Skeletal muscle satellite cell (primary cell): ENCODE measurements around the gene MOSPD3. TPM values are rescaled to one million over a fixed set of nuclear protein-coding genes. Genes with fewer than 3 reads are reported as not detected.
"Not testable (repeated sequence)": the region's sequence is repeated elsewhere in the genome, so short reads cannot be mapped to it uniquely, and the experiment has no call there.

Experiments used
- H3K27me3 ChIP-seq: 2 replicates; pipeline ENCODE4 v1.7.0; 2013; ENCODE audit warnings: low read length; ENCODE audit not compliant: control insufficient read depth, insufficient read depth
- H3K36me3 ChIP-seq: 2 replicates; pipeline ENCODE4 v1.7.0; 2013; ENCODE audit warnings: mild to moderate bottlenecking, control low read depth, low read length; ENCODE audit not compliant: insufficient read depth
- H3K4me1 ChIP-seq: 2 replicates; pipeline ENCODE4 v1.7.0; 2013; ENCODE audit warnings: low read length; ENCODE audit not compliant: control insufficient read depth, insufficient read depth
- H3K4me2 ChIP-seq: 2 replicates; pipeline ENCODE4 v1.7.0; 2013; ENCODE audit warnings: mild to moderate bottlenecking, low read length
- H3K4me3 ChIP-seq: 2 replicates; pipeline ENCODE4 v1.7.0; 2013; ENCODE audit warnings: low read length
- H3K9ac ChIP-seq: 2 replicates; pipeline ENCODE4 v1.7.0; 2013; ENCODE audit warnings: mild to moderate bottlenecking, low read depth, low read length, moderate library complexity
- H3K9me3 ChIP-seq: replicated peaks from 2 replicates; pipeline ENCODE4 v1.7.0; 2013; ENCODE audit warnings: mild to moderate bottlenecking, control low read depth, low read length
- total RNA-seq: library from RNA; depleted of rRNA; stranded (reverse); fragments of >200 nt; gene quantifications from 2 replicates; pipeline ENCODE4 v1.2.3, GENCODE V29; 2012; rRNA removed

The MOSPD3 gene, protein sequence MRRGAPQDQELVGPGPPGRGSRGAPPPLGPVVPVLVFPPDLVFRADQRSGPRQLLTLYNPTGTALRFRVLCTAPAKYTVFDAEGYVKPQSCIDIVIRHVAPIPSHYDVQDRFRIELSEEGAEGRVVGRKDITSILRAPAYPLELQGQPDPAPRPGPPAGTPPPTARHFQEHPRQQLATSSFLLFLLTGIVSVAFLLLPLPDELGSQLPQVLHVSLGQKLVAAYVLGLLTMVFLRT
- 6.6 and 10.1 TPM in 2 replicates for total RNA-seq

DNA sequence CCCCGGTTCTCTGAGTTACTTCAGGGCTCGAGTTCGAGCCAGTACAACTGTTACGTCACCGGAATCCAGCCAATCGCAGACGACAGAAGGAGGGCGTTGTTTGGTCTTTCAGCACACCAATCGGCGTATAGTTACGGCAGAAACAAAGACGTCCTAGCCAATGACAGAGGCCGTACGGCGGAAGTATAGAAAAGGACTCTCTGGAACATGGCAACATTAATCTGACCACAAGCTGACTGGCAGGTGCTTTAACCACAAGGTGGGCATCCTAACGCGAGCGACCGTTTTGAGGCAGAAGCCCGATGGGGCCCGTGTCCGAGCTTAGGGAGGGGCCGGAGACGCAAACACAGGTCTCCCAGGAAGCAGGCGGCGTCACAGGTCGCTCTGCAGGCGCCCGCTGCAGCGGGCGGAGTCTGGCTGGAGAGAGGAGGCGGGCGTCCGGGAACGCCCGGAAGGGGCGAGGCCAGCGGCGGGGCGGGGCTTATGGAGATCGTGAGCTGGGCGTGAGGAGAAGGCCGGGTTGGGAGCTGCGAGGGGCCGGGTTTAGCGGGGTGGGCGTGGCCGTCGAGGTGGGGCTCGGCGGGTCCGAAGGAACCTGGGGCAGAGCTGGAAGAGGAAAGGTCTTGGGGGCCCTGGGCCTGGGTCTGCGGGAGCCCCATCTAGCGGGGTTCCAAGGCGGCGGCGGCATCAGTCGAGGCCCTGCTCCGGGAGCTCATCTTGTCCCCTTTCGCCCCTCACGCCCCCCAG lies at the start of gene MOSPD3:
TSS of gene MOSPD3 (plus strand) at position 558 of the 747 bp plus-strand sequence. CDS start 252 bp downstream, outside the sequence.
- no peaks in the 10 kb centered on the region for H3K36me3 ChIP-seq
- H3K27me3 ChIP-seq = no peaks in the 10 kb centered on the region
- H3K9me3 ChIP-seq = no peaks in the 10 kb centered on the region
- peak within 1 kb of the TSS; percentile 73 for H3K9ac ChIP-seq
- peak within 1 kb of the TSS; percentile 75 for H3K4me3 ChIP-seq
- peak within 1 kb of the TSS; percentile 78 for H3K4me2 ChIP-seq
- H3K4me1 ChIP-seq = peaks cover 14% of the 10 kb centered on the region

DNA sequence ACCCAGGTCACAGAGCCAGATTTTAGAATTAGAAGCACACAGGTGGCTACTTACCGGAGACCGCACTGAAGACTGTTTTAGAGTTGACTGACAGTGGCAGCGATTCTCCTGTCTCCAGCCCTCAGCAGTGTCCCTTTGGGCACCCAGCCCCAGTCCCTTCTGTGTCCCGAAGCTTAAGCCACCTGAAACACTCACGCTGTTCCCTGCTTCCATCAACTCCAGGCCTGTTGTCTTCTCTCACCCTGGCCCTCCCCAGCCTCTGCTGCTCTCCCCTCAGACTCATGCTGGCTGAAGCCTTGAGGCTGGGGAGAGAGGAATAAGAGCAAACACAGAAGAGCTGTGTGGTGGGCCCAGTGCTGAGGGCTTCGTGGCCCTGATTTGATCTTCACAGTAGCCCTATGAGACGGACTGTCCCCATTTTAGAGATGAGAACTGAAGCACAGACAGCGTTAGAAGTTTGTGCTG lies 49.2 kb upstream of the MOSPD3 start:
- Histone ChIP-seq H3K9me3 (no peaks in the 10 kb centered on the region), H3K27me3 (no peaks in the 10 kb centered on the region), H3K36me3 (peaks cover 21% of the 10 kb centered on the region), H3K9ac (no peak overlapping the region), H3K4me1 (peaks cover 6% of the 10 kb centered on the region), H3K4me2 (no peak overlapping the region), H3K4me3 (no peak overlapping the region)

DNA sequence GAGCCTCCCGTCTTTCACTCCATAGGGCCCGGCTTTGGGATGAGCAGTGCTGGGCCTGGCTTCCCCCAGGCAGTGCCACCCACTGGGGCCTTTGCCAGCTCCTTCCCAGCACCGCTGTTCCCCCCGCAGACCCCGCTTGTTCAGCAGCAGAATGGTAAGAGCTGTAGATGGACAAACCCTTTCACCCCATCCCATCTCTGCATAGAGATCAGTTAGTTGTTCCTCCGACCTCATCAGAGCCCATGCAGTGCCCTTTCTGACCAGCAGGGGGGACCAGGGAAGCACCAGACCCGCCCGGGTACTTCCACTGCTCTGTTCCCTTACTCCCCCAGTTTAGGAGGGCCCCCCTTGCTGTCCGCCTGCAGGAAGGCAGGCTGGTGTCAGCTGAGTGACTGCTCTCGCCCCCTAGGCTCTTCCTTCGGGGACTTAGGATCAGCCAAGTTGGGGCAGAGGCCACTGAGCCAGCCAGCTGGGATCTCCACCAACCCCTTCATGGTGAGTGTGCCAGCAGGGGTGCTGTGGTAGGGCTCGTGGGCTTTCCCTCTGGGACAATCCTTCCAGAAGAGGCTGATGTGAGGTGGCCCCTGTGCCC lies 48.4 kb upstream of the MOSPD3 start:
- H3K27me3 ChIP-seq = no peaks in the 10 kb centered on the region
- H3K9ac ChIP-seq = no peak overlapping the region
- no peak overlapping the region for H3K4me2 ChIP-seq
- H3K4me3 ChIP-seq = no peak overlapping the region
- no peaks in the 10 kb centered on the region for H3K9me3 ChIP-seq
- H3K36me3 ChIP-seq = peaks cover 20% of the 10 kb centered on the region
- peaks cover 6% of the 10 kb centered on the region for H3K4me1 ChIP-seq

DNA sequence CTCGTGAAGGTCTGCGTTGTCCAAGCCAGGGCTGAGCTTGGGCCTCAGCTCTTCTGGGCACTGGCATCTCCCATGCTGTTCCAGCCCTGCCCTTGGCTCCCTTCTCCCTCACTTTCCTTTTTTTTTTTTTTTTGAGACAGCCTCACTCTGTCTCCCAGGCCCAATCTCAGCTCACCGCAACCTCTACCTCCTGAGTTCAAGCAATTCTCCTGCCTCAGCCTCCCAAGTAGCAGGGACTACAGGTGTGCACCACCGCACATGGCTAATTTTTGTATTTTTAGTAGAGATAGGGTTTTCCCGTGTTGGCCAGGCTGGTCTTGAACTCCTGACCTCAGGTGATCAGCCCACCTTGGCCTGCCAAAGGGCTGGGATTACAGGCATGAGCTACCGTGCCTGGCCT lies 47.9 kb upstream of the MOSPD3 start:
- not testable (repeated sequence) for H3K4me1 ChIP-seq, H3K9ac ChIP-seq, H3K27me3 ChIP-seq, H3K4me2 ChIP-seq, H3K4me3 ChIP-seq, H3K9me3 ChIP-seq
- H3K36me3 ChIP-seq = peaks cover 20% of the 10 kb centered on the region

DNA sequence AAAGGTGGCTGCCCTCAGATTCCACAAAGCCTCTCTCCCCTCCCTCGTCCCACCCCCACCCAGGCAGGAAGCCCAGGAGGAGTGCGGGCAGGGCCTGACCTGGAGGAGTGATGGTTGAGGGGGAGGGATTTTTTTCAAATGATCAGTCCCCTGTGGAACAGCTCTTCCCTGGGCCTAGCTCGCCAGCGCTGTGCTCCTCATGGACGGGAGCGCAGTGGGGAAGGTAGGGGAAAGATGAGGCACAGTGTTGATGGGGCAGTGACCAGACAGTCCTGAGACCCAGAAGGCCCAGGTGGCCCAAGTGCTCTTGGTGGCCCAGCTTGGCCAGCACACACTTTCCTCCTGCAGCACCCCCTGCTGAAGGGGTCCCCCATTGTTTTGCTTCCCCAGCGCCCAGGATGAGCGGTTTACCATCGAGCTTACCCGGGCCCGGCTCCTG lies 47.2 kb upstream of the MOSPD3 start:
- H3K4me2 ChIP-seq = no peak overlapping the region
- no peak overlapping the region for H3K9ac ChIP-seq
- no peaks in the 10 kb centered on the region for H3K27me3 ChIP-seq
- H3K9me3 ChIP-seq = no peaks in the 10 kb centered on the region
- no peak overlapping the region for H3K4me3 ChIP-seq
- peaks cover 20% of the 10 kb centered on the region for H3K36me3 ChIP-seq
- peaks cover 14% of the 10 kb centered on the region for H3K4me1 ChIP-seq

DNA sequence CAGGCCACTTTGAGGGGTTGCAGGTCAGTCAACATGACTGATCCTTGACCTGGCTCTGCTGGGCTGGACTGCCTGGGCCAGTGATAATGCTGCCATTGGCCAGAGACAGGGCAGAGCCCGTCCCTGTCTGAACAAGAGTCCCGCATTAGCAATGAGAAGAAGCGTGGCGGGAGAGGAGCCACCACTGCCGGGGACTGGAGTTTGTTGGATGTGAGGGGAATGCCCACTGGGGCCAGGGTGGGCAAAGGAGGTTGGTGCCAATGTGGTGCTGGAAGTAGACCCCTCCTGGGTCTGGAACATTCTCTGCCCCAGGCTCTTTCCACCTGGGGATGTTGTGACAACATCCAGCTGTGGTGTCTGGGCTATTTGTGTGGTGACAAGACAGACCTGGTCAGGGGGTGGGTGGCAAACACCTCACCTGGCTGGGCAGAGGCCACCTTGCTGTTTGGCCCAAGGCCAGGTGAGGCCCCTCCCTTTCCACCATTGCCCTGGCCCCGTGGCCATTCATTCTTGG lies 46.3 kb upstream of the MOSPD3 start:
- no peak overlapping the region for H3K4me3 ChIP-seq
- H3K9me3 ChIP-seq = no peaks in the 10 kb centered on the region
- peaks cover 20% of the 10 kb centered on the region for H3K36me3 ChIP-seq
- H3K4me2 ChIP-seq = no peak overlapping the region
- H3K4me1 ChIP-seq = peaks cover 17% of the 10 kb centered on the region
- no peaks in the 10 kb centered on the region for H3K27me3 ChIP-seq
- H3K9ac ChIP-seq = no peak overlapping the region

DNA sequence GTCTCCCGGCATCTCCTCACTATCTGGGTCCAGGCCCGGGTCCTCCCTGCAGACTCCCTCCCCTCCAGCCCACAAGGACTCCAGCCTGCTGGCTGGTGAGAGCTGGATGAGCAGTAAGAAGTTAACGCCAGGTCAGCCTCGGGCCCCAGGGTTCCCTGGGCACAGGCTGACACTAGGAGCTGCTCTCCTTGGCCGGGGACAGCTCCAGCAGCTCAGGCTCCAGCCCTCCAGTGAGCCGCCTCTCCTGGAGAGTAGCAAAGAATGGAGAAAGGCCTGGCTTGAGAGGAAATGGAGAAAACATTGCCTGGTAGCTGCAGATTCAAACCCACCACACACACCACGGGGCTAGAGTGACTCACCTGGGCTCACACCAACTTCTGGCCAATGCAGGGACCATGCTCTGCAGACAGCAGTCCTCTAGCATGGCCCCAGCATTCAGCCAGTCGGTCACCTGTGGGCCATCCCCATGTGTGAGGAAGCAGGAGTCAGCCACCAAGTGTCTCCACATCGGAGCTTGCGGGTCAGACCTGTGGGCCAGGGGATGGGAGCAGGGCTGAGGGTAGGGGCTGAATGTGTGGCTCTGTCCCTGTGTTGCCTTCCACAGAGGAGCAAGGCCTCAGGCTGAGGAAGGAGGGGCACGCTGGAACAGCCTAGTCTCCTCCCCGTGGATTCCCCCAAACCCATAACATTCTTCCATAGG lies 45.2 kb upstream of the MOSPD3 start:
- Histone ChIP-seq H3K36me3 (peaks cover 13% of the 10 kb centered on the region), H3K4me1 (peaks cover 17% of the 10 kb centered on the region), H3K4me2 (no peak overlapping the region), H3K9ac (no peak overlapping the region), H3K4me3 (no peak overlapping the region), H3K9me3 (no peaks in the 10 kb centered on the region), H3K27me3 (no peaks in the 10 kb centered on the region)

DNA sequence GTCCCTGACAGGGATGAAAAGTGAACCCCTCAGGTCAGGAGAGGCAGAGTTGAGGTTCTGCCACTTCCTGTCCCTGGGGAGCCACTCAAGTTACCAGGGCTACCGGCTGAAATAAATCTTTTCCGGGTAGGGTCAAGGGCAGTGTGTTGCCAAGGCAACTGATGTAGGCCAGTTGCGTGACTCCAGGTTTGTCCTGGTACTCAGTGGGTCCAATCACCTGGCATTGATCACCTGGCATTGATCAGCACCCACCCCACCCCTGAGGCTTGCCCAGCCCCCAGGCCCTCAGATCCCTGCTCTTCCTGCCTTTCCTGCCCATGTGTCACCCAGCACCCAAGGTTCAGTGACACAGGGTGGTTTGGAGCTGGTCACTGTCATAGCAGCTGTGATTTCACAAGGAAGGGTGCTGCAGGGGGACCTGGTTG lies 44.6 kb upstream of the MOSPD3 start:
- H3K4me1 ChIP-seq = peaks cover 17% of the 10 kb centered on the region
- H3K9ac ChIP-seq = no peak overlapping the region
- H3K4me2 ChIP-seq = no peak overlapping the region
- H3K27me3 ChIP-seq = no peaks in the 10 kb centered on the region
- H3K36me3 ChIP-seq = peaks cover 12% of the 10 kb centered on the region
- H3K9me3 ChIP-seq = no peaks in the 10 kb centered on the region
- H3K4me3 ChIP-seq = no peak overlapping the region

DNA sequence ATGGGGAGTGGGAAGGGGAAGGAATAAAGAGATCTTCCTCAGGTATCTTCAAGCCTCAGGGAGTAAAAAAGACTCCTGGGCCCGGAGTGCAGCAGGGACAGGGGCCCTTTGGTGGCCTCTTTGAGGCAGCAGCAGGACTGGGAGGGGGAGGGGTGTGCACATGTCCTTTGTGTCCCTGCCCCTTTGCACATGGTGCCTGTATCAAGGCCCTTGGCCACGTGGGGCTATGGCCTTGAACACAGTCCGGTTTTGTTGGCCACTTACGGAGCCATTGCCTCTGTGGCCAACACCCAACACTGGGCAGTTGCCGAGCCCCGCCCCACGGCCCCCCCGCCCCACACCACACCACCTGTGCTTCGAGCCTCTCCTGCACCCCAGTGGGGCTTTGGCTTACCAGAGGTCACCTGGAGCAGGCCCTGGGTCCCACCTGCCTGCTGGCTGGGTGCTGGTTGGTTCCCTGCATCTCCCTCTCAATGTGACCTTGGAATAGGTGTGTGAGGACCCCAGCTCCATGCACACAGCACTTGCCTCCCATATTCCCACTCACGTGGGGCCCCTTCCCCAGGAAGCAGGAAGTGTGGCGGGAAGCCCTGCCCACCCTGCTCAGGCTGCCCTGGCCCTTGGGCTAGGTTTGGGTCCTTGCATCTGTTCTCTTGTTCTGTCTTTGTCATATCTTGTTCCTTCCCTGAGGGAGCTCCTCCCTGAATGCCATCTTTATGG lies 44.0 kb upstream of the MOSPD3 start:
- H3K9me3 ChIP-seq = no peaks in the 10 kb centered on the region
- H3K9ac ChIP-seq = no peak overlapping the region
- peaks cover 7% of the 10 kb centered on the region for H3K36me3 ChIP-seq
- H3K4me1 ChIP-seq = peaks cover 17% of the 10 kb centered on the region
- no peak overlapping the region for H3K4me3 ChIP-seq
- no peak overlapping the region for H3K4me2 ChIP-seq
- no peaks in the 10 kb centered on the region for H3K27me3 ChIP-seq

DNA sequence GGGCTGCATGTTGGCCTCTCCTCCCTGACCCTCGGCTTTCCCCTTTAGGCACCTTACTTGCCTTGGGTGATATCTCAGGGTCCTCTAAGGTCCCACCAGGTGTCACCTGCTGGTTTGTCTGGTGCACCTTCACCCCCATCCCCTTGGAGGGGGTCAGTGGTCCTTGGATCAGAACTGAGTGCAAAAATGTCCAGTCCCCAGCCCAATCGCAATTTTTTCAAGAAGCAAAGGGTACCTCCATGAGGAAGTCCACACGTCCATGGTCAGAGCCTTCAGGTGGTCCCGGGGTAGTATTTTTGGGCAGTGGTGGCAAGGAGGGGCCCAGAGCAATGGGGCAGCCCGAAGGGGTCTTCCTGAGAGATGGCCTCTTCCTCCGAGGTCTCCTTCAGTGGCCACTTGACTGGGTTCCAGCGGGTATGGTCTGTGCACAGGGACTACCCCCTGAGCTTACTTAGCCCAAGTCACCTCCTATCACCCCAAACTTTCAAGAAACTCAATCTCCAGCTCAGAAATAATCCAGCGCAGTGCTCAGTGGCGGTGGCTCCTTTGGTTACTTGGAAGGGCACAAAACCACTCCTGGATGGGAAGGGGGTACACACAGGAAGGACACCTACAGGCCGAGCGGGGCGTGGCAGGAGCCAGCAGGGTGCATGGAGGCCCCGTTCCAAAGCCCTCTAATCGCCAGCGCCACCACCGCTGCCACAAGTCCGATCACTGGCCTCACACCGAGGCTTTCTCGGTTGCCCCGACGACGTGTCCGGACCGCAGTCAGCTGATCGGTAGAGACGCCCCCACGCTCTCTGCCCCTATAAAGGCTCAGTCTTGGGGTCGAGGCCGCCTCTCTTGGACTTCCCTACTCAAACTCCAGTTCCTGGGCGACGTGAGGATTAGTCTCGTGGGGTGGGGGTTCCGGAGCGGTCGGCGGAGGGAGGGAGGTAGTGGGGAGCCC lies 43.2 kb upstream of the MOSPD3 start:
- Histone ChIP-seq H3K36me3 (peaks cover 8% of the 10 kb centered on the region), H3K4me1 (peaks cover 17% of the 10 kb centered on the region), H3K9me3 (no peaks in the 10 kb centered on the region), H3K4me3 (peak overlapping the region; percentile 59), H3K9ac (peak overlapping the region; percentile 35), H3K27me3 (no peaks in the 10 kb centered on the region), H3K4me2 (peak overlapping the region; percentile 90)
